HL-60 (cell line): ENCODE results near the gene AKAP13.

Experiments
- GABPA ChIP-seq: IDR thresholded peaks from 2 replicates; pipeline ENCODE4 v1.6.1; 2012; ENCODE audit warnings: low read depth
- POLR2AphosphoS5 ChIP-seq: IDR thresholded peaks from 2 replicates; pipeline ENCODE4 v1.6.1; 2012; ENCODE audit warnings: low read depth
- TF ChIP-seq, protein P1 (sequence below): IDR thresholded peaks from one replicate; pipeline ENCODE4 v1.5.1; 2011; ENCODE audit warnings: low read length, control low read depth, inconsistent platforms; ENCODE audit not compliant: insufficient read depth
- TF ChIP-seq, protein P2 (sequence below): IDR thresholded peaks from 2 replicates; pipeline ENCODE4 v1.6.1; 2012; ENCODE audit warnings: low read depth; ENCODE audit not compliant: insufficient replicate concordance

DNA sequence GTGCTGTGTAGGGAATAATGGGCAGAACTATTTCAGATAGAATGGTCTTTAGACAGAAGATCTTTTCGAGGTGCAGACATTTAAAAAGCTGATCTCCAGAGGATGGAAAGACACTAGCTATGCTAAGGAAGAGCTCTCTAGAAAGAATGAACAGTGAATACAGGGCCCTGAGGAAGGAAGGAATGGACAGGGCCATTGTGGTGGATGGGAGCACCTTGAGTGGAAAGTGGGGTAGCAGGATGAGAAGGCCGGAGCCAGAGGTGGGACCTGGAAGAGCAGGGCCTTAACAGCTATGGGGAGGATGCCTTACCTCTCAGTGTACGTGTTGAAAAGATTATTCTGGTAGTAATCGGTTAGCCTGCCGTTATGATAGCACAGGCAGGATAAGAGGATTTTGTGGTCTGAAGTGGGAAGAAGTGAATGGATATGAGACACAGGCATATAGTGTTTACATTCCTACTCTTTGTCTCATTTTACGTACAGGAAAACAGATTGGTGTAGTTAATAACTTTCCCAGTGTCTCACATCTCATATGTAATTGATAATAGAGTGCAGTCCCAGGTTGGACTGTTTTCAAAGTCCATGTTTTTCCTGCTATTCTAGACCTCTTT, 241.9 kb downstream of the AKAP13 start:
- TF ChIP-seq, protein P1, sequence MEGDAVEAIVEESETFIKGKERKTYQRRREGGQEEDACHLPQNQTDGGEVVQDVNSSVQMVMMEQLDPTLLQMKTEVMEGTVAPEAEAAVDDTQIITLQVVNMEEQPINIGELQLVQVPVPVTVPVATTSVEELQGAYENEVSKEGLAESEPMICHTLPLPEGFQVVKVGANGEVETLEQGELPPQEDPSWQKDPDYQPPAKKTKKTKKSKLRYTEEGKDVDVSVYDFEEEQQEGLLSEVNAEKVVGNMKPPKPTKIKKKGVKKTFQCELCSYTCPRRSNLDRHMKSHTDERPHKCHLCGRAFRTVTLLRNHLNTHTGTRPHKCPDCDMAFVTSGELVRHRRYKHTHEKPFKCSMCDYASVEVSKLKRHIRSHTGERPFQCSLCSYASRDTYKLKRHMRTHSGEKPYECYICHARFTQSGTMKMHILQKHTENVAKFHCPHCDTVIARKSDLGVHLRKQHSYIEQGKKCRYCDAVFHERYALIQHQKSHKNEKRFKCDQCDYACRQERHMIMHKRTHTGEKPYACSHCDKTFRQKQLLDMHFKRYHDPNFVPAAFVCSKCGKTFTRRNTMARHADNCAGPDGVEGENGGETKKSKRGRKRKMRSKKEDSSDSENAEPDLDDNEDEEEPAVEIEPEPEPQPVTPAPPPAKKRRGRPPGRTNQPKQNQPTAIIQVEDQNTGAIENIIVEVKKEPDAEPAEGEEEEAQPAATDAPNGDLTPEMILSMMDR, result no peak
- TF ChIP-seq GABPA, result no peak
- TF ChIP-seq, protein P2, sequence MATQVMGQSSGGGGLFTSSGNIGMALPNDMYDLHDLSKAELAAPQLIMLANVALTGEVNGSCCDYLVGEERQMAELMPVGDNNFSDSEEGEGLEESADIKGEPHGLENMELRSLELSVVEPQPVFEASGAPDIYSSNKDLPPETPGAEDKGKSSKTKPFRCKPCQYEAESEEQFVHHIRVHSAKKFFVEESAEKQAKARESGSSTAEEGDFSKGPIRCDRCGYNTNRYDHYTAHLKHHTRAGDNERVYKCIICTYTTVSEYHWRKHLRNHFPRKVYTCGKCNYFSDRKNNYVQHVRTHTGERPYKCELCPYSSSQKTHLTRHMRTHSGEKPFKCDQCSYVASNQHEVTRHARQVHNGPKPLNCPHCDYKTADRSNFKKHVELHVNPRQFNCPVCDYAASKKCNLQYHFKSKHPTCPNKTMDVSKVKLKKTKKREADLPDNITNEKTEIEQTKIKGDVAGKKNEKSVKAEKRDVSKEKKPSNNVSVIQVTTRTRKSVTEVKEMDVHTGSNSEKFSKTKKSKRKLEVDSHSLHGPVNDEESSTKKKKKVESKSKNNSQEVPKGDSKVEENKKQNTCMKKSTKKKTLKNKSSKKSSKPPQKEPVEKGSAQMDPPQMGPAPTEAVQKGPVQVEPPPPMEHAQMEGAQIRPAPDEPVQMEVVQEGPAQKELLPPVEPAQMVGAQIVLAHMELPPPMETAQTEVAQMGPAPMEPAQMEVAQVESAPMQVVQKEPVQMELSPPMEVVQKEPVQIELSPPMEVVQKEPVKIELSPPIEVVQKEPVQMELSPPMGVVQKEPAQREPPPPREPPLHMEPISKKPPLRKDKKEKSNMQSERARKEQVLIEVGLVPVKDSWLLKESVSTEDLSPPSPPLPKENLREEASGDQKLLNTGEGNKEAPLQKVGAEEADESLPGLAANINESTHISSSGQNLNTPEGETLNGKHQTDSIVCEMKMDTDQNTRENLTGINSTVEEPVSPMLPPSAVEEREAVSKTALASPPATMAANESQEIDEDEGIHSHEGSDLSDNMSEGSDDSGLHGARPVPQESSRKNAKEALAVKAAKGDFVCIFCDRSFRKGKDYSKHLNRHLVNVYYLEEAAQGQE, result no peak
- no peak for TF ChIP-seq POLR2AphosphoS5
